ENCODE measurements around the gene PACSIN1.

DNA sequence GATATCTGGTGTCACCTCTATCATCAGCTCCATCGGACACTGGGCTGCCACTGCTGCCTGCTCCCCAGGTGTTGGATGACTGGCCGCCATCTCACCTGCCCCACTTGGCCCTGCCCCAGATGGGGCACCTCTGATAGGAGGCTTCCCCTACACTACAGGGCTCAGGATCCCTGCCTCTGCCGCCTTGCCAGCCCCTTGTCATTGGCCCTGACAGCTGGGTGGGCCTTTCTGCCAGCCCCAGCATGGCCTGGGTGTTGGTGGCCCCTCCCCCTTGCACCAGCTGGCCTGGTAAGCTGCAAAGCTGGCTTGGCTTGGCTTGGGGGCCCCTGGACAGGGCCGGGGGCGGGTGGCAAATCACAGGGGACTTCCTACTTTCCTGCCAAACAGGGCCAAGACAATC, 10.6 kb downstream of the PACSIN1 start:
- TF ChIP-seq, protein P1, sequence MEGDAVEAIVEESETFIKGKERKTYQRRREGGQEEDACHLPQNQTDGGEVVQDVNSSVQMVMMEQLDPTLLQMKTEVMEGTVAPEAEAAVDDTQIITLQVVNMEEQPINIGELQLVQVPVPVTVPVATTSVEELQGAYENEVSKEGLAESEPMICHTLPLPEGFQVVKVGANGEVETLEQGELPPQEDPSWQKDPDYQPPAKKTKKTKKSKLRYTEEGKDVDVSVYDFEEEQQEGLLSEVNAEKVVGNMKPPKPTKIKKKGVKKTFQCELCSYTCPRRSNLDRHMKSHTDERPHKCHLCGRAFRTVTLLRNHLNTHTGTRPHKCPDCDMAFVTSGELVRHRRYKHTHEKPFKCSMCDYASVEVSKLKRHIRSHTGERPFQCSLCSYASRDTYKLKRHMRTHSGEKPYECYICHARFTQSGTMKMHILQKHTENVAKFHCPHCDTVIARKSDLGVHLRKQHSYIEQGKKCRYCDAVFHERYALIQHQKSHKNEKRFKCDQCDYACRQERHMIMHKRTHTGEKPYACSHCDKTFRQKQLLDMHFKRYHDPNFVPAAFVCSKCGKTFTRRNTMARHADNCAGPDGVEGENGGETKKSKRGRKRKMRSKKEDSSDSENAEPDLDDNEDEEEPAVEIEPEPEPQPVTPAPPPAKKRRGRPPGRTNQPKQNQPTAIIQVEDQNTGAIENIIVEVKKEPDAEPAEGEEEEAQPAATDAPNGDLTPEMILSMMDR (IDR thresholded peaks at IDR 0.05; ENCODE audit: low read length): no peak
- TF ChIP-seq EZH2 (optimal IDR thresholded peaks at IDR 0.05; ENCODE audit: low read depth, low read length): no peak
